Psoas muscle (tissue), 8 donors: Measurements from ENCODE around the gene AHI1. TPM values are rescaled to one million over a fixed set of nuclear protein-coding genes. Genes with fewer than 3 reads are reported as not detected.
A peak's percentile ranks its signal among the peaks of the same experiment; 100 is the strongest.

Source experiments
- ATAC-seq, 4 donors: fragments of 200-7000 bp; cut with Tn5 transposase; one replicate each; pipeline ENCODE4 v1.9.1; 2020; ENCODE audit warnings: moderate library complexity in 3 of 4, mild to moderate bottlenecking in 2 of 4
- DNase-seq, 2 donors: peaks; one replicate each; pipeline ENCODE4 v3.0.0-alpha.2; 2020
- H3K27ac ChIP-seq: fragments of 200-600 bp; one replicate; pipeline ENCODE4 v1.8.0; 2022
- H3K27me3 ChIP-seq, 3 donors: fragments of 200-600 bp in 1 of 3; one replicate each; pipeline versions ENCODE4 v1.6.1 to v1.8.0; 2013 to 2022; ENCODE audit warnings: low read length in 2 of 3, mild to moderate bottlenecking in 2 of 3, moderate library complexity in 1 of 3; ENCODE audit not compliant: insufficient read depth in 3 of 3
- H3K36me3 ChIP-seq, 2 donors: fragments of 200-600 bp in 1 of 2; one replicate each; pipeline versions ENCODE4 v1.6.1 to v1.8.0; 2013 to 2022; ENCODE audit warnings: low read depth in 1 of 2, mild to moderate bottlenecking in 1 of 2, moderate library complexity in 1 of 2; ENCODE audit not compliant: insufficient read depth in 1 of 2
- H3K4me1 ChIP-seq: fragments of 200-600 bp; one replicate; pipeline ENCODE4 v1.8.0; 2022
- H3K4me3 ChIP-seq: fragments of 200-600 bp; one replicate; pipeline ENCODE4 v1.8.0; 2022; ENCODE audit warnings: mild to moderate bottlenecking
- H3K9me3 ChIP-seq: fragments of 200-600 bp; one replicate; pipeline ENCODE4 v1.8.0; 2022
- CTCF ChIP-seq: fragments of 200-600 bp; IDR thresholded peaks from one replicate; pipeline ENCODE4 v1.8.0; 2022; ENCODE audit warnings: antibody characterized with exemption
- WGBS, 3 donors: extraction: QIAGEN DNeasy Blood & Tissue Kit; methylation state at CpG; one replicate each; pipeline versions ENCODE4 v1.1.6 to v1.1.7; 2013; 5-methylcytosine and 5-hydroxymethylcytosine counted together
- intact Hi-C, 2 donors: fragments of 100-400 bp; cut with DNase I; formaldehyde crosslinking; loops; one replicate each; pipeline versions ENCODE4 v1.11.0 to v1.14.2; 2022
- long read RNA-seq, 2 donors: library from polyadenylated mRNA; unstranded; transcript quantifications; one replicate each; pipeline ENCODE4 v2.0.0, GENCODE V29; 2021
- polyA plus RNA-seq, 3 donors: library from polyadenylated mRNA; stranded (reverse); fragments of 200-250 nt; gene quantifications; one replicate each; pipeline ENCODE4 v1.2.3, GENCODE V29; 2013
- total RNA-seq, 4 donors: library from RNA; stranded (reverse); fragmentation: NEBNext Ultra II Directional in 2 of 4; extraction: Animal tissue kit (Norgen Biotek cat#: 25700) in 2 of 4; gene quantifications; one replicate each; pipeline versions ENCODE4 v1.2.1 to v1.2.4, GENCODE V29; 2021 to 2023
- donor health status: healthy with polysubstance abuse.
- donor health status: DM: no; HTN: no; CAD: no; lungs with moderate emphysema.
- donor health status: Bipolar disorder and iron deficiency.
- donor health status: healthy.
- donor health status: DM: yes; HTN: yes; CAD: no.
- donor health status: DM: no; HTN: no; CAD: no.
- donor health status: DM: no; HTN: no; CAD: no.
- donor health status: DM: yes; HTN: yes; CAD: no.

The AHI1 gene
- total RNA-seq, result 10 to 100 TPM in 1 of 4 donors, 1 to 10 TPM in 3; 6.6 to 14.2 (median 8.5) TPM
- 1 to 10 TPM; 5.5 to 8.3 (median 8.3) TPM for polyA plus RNA-seq
- long read RNA-seq, donor 1, partial matches to known transcripts, result 0 of 2 reads
- long read RNA-seq, donor 1, other reads (novel, unspliced or antisense), result 2 of 2 reads
- long read RNA-seq, donor 2, full-length matches to known transcripts, result 1 of 11 reads
- long read RNA-seq, donor 2, partial matches to known transcripts, result 6 of 11 reads
- long read RNA-seq, donor 2, other reads (novel, unspliced or antisense), result 4 of 11 reads

GRCh38 chr6:135497412-135498184 lies at the start of gene AHI1:
AHI1 (minus strand) TSS chr6:135497740; CDS start chr6:135492237, 5,503 bp downstream.
- Histone ChIP-seq H3K27ac (peak within 1 kb of the TSS; percentile 91), H3K4me3 (peak within 1 kb of the TSS; percentile 89), H3K9me3 (no peaks in the 10 kb centered on the region), H3K27me3 (no peaks in the 10 kb centered on the region), H3K4me1 (peaks cover 10% of the 10 kb centered on the region), H3K36me3 (no peaks in the 10 kb centered on the region)
- 0% methylated on average over 62 to 85 of the region's 85 CpGs for WGBS, 3 donors
- no peak for TF ChIP-seq CTCF
- ATAC-seq (peak; percentile 96 to 98 (median 98)), DNase-seq (peak; percentile 95 to 98)
- intact Hi-C loops, result loop anchor here in 1 of 2 donors (2.0 to 5.0 kb wide), 3 partner anchors 39 to 425 kb away; no protein-coding TSS in a partner anchor

- TF ChIP-seq CTCF, result no peak
- intact Hi-C loops, result no loop called here
- Histone ChIP-seq H3K27me3 (no peaks in the 10 kb centered on the region), H3K4me1 (no peaks in the 10 kb centered on the region), H3K27ac (no peak overlapping the region), H3K4me3 (no peak overlapping the region), H3K36me3 (no peaks in the 10 kb centered on the region), H3K9me3 (no peaks in the 10 kb centered on the region)
- ATAC-seq (no peak), DNase-seq (no peak)
- 70 to 74% (median 70%) methylated on average over 9 of the region's 9 CpGs for WGBS, 3 donors
Observed at GRCh38 chr6:135546680-135547418, 49.3 kb upstream of the AHI1 start.

- Histone ChIP-seq H3K27ac (no peak overlapping the region), H3K27me3 (no peaks in the 10 kb centered on the region), H3K36me3 (no peaks in the 10 kb centered on the region), H3K9me3 (no peaks in the 10 kb centered on the region), H3K4me1 (no peaks in the 10 kb centered on the region), H3K4me3 (no peak overlapping the region)
- no peak for ATAC-seq
- intact Hi-C loops, result no loop called here
- DNase-seq, result no peak
- no peak for TF ChIP-seq CTCF
- 72 to 74% (median 72%) methylated on average over 2 of the region's 2 CpGs for WGBS, 3 donors
Observed at GRCh38 chr6:135546206-135546605, 48.7 kb upstream of the AHI1 start.

GRCh38 chr6:135540207-135540840 lies 42.8 kb upstream of the AHI1 start:
- ATAC-seq (no peak), DNase-seq (no peak)
- Histone ChIP-seq H3K27ac (no peak overlapping the region), H3K27me3 (no peaks in the 10 kb centered on the region), H3K4me1 (no peaks in the 10 kb centered on the region), H3K36me3 (no peaks in the 10 kb centered on the region), H3K4me3 (no peak overlapping the region), H3K9me3 (no peaks in the 10 kb centered on the region)
- 54 to 57% (median 55%) methylated on average over 2 of the region's 2 CpGs for WGBS, 3 donors
- intact Hi-C loops, result no loop called here
- no peak for TF ChIP-seq CTCF
